ENCODE data around the gene PTDSS2.
"Not testable (repeated sequence)": the region's sequence is repeated elsewhere in the genome, so short reads cannot be mapped to it uniquely, and the experiment has no call there.

Gene PTDSS2

DNA sequence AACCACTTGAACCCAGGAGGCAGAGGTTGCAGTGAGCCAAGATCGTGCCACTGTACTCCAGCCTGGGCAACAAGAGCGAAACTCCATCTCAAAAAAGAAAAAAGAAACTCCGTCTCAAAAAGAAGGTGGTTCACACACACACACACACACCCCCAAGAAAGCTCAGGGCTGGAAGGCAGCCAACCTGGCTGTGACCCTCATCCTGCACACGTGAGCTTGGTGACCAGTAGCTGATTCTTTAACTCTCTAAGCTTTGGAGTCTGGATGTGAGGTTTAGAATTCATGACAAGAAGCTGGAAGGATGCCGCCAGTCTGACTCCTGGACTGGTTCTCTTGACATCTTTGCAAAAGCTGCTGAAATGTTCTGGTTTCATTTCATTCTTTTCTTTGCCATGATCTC is 58.9 kb downstream of the PTDSS2 start:
- DNase-seq: no peak

DNA sequence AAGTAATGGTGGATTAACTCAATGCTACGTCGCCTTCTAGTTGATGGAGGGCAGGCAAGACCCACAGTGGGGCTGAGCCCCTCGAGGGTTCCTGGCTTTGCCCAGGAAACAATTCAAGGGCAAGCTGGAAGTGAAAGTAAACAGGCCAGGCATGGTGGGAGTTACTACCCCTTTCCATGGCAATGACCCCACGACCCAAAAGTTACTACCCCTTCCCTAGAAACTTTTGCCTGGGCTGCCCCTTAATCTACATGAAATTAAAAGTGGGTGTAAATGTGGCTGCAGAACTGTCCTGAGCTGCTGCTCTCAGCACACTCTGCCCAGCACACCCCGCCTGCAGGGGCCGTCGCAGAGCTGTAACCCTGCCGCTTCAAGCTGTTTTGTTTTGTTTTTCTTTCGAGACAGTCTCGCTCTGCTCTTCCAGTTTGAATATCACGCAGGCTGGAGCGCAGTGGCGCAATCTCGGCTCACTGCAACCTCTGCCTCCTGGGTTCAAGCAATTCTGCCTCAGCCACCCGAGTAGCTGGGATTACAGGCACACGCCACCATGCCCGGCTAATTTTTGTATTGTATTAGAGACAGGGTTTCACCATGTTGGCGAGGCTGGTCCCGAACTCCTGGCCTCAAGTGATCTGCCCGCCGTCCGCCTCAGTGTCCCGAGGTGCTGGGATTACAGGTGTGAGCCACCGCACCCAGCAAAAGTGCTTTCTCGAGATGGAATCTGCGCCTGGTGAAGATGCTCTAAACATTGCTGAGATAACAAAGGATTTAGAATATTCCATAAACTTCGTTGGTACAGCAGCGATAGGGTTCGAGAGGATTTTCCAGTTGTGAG is 62.9 kb downstream of the PTDSS2 start:
- DNase-seq: no peak

DNA sequence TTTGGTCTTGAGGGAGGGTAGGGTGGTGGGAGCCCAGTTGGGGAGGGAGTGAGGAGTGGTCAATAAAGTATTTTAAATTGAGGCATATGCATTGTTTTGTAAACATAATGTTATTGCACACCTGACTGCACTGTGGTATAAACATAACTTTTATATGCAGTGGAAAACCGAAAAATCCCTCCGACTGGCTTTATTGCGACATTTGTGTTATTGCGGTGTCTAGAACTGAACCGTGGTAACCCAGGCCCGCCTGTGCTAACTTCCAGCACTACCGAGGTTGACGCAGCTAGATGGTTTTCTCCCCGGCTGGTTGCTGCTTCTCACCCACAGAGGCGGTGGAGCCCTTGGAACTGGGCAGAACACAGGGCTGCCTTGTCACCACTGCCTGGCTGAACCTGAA is 64.5 kb downstream of the PTDSS2 start:
- no peak for DNase-seq

GRCh38 chr11:515131-515530 is 65.1 kb downstream of the PTDSS2 start:
- no peak for DNase-seq

GRCh38 chr11:516400-516799 is 66.3 kb downstream of the PTDSS2 start:
- DNase-seq: no peak

GRCh38 chr11:516918-517685 is 67.0 kb downstream of the PTDSS2 start:
- not testable (repeated sequence) for DNase-seq

GRCh38 chr11:518463-519202 is 68.6 kb downstream of the PTDSS2 start:
- no peak for DNase-seq

GRCh38 chr11:520428-521176 is 70.5 kb downstream of the PTDSS2 start:
- no peak for DNase-seq

DNA sequence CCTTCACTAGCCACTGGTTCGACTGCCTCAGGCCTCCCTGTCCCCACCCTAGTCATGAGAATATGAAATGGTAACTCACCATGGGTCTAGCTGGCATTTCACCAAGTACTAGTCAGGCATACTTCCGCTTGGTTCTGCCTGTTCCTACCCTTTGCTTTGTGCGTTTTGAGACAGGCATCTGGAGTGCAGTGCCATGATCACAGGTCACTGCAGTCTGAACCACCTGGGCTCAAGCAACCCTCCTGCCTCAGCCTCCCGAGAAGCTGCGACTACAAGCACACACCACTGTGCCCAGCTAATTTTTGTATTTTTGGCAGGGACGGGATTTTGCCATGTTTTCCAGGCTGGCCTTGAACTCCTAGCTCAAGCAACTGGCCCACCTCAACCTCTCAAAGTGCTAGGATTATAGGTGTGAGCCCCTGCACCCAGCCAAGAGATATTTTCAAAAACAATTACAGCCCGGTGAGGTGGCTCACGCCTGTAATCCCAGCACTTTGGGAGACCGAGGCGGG is 71.2 kb downstream of the PTDSS2 start:
- no peak for DNase-seq

DNA sequence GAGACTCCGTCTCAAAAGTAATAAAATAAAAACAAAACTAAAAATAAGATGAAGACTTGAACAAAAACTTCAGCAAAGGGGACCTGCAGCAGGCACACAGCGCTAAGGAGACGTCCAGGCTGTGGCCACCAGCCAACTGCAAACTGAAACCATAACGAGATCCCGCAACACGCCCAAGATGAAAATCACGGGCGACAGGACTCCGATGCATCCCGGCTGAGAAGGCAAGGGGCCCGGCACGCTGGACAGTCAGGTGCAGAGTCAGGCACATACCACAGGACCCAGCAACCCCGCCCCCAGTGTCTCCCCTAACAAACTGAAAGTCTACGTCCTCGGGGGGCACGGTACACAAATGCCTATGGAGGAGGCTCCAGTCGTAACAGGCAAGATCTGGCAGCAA is 76.1 kb downstream of the PTDSS2 start:
- DNase-seq: no peak

DNA sequence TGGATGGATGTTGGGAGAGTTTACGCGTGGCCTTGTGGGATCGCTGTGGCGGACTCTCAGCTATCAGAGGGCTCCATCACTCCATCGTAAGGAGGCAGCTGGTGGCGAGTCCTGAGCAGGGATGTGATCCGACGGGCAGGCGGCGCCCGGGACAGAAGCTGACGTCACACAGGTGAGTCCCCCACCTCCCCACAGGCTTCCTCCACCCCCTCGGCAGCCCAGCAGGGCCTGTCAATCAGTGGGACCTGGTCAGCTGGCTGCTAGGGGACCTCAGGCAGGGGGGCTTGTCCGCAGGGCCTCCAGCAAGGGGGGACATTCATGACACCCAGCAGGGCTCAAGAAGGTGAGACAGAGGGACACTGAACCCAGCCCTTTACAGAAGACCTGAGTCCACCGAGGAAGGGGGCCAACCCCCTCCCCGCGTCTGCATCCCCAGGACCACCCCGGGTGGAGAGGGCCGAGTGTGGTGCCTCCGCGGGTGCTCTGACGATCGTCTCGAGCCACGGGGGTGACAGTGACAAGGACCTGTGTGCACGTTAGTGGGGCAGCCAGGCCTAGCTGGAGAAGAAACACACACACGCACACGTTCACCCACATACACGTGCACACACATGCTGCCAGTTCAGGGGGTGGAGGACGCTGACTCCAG is 78.2 kb downstream of the PTDSS2 start:
- no peak for DNase-seq

DNA sequence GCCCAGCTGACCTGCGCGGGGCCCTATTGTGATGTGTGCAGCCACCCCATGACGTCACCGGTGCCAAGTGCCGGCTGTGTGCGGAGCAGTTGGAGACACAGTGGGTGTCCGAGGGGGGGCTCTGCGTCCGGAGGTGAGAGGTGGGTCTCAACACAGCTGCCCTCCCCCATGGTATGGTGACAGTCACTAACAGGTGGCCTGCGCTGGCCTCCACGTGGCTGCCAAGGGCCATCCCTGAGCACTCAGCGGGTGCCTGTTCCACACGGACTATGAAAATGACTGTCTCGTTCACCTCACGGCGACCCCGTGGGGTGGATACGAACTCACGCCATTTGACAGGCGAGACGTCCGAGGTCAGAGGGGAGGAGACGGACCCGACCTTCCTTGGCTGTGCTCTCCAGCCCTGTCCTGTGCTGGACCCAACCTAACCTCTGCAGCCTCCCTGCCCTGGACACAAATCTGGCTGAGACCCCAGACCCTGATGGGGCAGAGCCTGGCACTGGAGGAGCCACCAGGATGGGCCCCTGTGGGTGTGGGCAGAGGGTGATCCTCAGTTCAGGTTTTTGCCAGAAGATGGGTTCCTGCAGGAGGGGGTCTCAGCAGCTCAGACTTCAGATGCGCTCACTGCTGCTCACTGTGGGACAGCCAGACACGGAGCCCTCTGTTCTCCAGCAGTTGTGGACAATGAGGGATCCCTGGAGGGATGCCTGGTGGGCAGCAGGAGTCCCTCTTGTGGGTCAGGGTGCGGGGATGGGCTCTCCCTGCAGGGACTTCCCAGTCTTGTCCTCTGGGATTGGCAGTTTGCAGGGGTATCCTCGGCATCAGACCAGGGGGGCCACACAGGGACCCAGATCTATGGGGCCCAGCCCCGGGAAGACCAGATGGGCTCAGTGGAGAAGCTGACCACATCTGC is 79.0 kb downstream of the PTDSS2 start:
- DNase-seq: no peak

GRCh38 chr11:529728-530411 is 79.8 kb downstream of the PTDSS2 start:
- DNase-seq: no peak

- no peak for DNase-seq
Observed at GRCh38 chr11:530960-531831, 81.1 kb downstream of the PTDSS2 start.

DNA sequence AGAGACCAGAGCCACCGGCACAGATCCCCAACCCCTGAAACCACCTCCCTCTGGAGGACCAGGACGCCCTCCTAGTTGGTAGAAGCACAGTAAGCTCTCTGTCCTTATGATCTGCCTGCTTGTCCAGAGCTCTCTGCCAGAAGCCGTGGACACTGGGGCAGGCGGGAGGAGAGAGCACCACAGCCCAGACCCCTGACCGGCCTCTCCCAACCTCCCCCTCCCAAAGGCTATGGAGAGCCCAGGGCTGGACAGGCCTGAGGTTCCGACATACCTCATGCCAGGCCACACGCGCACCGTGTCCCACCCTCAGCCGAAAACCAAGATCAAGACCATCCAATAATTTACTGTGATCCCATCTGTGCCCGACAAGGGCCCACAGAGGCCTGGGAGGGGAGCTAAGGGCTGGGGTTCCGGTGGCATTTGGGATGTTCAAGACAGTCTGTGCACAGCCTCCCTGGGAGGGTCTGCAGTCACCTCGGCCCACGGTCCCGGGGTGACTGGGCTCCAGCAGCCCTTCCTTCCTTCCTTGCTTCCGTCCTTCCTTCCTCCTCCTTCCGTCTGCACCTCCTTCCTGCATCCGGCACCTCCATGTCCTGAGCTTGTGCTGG is 81.9 kb downstream of the PTDSS2 start:
- DNase-seq: no peak

- no peak for DNase-seq
Observed at GRCh38 chr11:532527-532985, 82.5 kb downstream of the PTDSS2 start.

GRCh38 chr11:532986-533585 is 83.0 kb downstream of the PTDSS2 start:
- no peak for DNase-seq

All from midbrain (tissue), 1 donor.